ENCODE data around the gene SRXN1.

SRXN1 gene

DNA sequence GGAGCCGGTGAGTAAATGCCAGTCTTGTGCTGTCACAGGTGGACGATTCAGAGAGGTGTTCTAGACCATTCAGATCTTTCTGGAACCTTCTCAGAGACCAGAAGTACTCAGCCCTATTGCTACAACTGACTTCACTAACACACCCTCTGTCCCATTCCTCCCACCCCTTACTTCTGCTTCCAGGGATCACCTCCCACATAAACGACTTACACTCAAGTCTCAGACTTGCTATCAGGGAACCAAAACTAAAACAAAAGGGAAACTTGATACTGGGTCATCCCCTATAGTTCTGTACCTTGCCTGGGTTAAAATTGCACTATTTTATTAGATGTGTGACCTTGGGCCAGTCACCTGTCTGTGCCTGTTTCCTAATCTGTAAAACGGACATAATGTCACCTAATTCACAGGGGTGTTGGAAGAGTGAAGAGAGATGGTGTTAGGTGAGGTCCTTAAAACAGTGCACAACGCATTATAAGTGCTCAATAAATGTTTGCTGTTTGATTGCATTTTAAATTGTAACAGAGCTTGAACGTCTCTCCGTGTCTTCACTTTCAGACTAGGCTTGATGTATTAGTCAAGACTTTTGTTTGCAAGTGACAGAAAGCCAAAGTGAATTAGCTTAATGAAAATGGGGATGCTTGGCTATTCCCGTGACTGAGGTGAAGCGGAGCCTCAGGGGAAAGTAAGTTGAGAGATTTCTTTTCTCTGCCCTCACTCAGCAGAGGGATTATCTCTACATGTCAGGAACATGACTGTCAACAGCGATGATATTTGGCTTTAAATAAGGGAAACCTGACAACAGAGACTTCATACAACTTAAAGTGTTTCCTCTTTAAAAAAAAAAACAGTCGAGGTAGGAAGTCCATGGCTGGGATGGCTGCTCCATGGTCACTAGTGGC, 3.0 kb upstream of the SRXN1 start:
- TF ChIP-seq, protein P1, sequence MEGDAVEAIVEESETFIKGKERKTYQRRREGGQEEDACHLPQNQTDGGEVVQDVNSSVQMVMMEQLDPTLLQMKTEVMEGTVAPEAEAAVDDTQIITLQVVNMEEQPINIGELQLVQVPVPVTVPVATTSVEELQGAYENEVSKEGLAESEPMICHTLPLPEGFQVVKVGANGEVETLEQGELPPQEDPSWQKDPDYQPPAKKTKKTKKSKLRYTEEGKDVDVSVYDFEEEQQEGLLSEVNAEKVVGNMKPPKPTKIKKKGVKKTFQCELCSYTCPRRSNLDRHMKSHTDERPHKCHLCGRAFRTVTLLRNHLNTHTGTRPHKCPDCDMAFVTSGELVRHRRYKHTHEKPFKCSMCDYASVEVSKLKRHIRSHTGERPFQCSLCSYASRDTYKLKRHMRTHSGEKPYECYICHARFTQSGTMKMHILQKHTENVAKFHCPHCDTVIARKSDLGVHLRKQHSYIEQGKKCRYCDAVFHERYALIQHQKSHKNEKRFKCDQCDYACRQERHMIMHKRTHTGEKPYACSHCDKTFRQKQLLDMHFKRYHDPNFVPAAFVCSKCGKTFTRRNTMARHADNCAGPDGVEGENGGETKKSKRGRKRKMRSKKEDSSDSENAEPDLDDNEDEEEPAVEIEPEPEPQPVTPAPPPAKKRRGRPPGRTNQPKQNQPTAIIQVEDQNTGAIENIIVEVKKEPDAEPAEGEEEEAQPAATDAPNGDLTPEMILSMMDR (conservative IDR thresholded peaks at IDR 0.05; ENCODE audit: low read depth, low read length): no peak
- no peak overlapping the region for H3K4me3 ChIP-seq (ENCODE audit: low read depth, low read length)
- DNase-seq (ENCODE audit: low read depth): no peak

DNA sequence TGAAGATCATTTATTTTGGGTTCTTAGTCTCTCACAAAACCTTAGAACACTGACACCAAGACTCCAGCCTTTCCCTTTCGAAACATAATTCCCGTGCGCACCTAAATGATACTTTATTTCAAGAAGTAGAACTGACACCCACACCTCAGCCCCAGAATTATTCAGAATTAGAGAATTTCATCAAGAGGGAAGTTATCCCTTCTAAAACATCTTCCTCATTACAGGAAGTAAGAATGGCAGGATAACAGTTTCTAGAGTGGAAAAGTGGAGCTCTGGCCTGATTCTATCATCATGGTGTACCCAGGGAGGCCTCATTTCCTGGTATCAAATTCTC, 1.4 kb upstream of the SRXN1 start:
- TF ChIP-seq, protein P1 (conservative IDR thresholded peaks at IDR 0.05; ENCODE audit: low read depth, low read length): no peak
- DNase-seq (ENCODE audit: low read depth): no peak
- no peak overlapping the region for H3K4me3 ChIP-seq (ENCODE audit: low read depth, low read length)

DNA sequence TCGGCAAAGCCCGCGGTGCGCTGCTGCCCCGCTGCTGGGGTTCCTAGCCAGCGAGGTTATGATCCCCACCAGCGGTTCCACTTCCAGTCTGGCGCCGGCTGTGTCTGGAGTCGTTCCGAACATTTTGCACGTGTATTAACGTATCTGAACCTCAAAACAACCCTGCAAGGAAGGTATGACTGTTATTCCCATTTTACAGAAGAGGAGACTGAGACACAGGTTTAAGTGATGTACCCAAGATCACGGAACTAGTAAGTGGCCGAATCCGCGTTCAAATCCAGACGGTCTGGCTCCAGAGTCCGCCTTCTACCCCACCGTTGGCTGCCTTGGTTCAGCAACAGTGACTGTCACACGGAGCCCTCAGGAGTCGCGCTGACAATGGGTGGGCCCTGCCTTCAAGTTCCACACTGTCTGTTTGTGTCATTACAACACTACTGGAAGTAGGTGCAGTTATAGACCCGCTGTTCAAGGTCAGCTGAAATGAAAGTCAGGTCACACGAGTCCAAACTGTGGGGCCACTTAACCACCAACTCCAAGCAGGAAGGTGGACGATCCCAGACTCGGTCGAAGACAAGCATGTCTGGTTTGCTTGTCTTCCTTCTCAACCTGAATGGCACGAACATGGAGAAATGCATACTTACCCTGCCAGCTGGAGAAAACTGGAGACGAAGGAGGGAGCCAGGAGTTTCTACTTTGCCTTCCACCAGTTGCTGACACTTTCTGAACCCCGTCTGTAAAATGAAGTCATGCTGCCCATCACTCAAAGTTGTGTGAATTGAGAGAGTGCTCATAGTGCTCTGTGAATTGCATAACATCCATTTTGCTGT, 803 bp upstream of the SRXN1 start:
- TF ChIP-seq, protein P1 (conservative IDR thresholded peaks at IDR 0.05; ENCODE audit: low read depth, low read length): no peak
- peak overlapping the region; percentile 82 for H3K4me3 ChIP-seq (ENCODE audit: low read depth, low read length)
- no peak for DNase-seq (ENCODE audit: low read depth)

DNA sequence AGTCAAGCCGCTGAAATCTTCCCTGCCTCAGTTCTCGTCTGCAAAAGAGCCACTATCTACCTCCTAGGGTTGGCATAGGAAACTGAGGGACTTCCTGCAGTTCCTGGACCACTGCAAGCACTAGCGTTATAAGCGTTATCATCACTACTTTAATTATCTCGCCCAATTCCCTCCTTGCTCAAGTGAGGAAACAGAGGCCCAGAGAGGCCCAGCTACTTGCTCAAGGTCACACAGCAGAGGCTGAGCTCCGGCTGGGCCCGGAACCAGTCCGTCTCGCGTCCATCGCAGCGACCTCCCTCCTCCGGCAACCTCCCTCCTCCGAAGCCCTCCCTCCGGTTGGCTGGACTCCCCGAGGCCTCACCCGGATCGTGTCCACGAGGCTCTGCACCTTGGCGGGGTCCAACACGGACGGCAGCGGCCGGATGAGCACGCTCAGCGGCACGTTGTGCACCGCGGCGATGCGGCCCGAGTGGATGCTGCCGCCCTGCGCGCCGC, 338 bp downstream of the SRXN1 start:
- peak; percentile 62 for DNase-seq (ENCODE audit: low read depth)
- TF ChIP-seq, protein P1 (conservative IDR thresholded peaks at IDR 0.05; ENCODE audit: low read depth, low read length): no peak
- H3K4me3 ChIP-seq (ENCODE audit: low read depth, low read length): peak overlapping the region; percentile 82

DNA sequence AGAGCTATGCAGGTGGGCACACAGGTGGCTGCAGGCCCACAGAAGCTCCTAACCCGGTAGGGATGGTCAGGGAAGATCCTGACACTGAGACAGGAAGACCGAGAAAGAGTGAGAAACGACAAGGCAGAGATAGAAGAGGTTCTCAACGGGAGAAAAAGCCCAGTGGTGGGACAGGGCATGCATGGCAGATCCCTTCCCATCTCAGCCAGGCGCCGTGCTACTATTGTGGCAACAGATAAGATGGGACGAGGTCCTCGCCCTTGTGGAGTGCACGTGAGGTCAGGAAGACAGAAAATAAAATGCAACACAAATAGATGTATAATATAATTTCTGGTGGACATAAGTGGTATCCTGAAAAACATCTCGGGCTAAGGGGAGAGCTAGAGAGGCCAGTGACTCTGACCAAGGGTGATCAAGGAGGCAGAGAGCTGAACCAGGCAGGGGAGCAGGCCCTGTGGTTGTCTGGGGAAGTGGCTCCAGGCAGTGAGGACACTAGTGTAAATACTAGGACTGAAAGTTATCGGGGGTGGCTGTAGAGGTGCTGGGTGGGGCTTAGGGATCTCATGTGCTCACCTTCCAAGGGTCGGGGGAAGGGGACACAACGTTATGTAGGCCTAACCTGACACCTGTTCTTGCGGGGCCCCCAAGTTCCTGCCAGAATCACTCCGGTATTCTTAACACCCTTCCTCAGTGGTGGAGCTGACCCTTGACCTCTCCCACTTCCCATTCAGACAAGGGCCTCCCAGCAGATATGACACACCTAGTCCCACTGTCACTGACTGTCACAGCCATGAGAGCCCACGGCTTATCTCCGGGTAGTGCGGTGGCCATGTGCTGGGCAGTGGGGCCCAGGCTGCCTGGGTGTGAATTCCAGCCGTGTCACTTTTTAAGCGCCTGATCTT, 1.0 kb downstream of the SRXN1 start:
- no peak for DNase-seq (ENCODE audit: low read depth)
- TF ChIP-seq, protein P1 (conservative IDR thresholded peaks at IDR 0.05; ENCODE audit: low read depth, low read length): no peak
- peak overlapping the region; percentile 82 for H3K4me3 ChIP-seq (ENCODE audit: low read depth, low read length)

DNA sequence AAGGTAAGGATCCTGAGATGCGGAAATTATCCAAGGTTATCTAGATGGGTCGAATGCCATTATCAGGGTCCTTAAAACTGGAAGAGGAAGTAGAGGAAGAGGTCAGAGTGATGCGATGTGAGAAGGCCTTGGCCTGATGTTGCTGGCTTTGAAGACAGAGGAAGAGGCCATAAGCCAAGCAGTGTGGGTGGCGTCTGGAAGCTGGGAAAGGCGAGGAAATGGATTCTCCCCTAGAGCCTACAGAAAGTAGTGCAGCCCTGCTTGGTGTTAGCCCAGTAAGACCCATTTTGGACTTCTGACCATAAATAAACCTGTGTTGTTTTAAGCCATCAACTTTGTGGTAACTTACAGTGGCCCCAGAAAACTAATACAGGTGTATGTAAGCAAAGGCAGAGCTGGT, 2.0 kb downstream of the SRXN1 start:
- TF ChIP-seq, protein P1 (conservative IDR thresholded peaks at IDR 0.05; ENCODE audit: low read depth, low read length): peak; percentile 33
- DNase-seq (ENCODE audit: low read depth): peak; percentile 37
- H3K4me3 ChIP-seq (ENCODE audit: low read depth, low read length): no peak overlapping the region
